ENCODE data around the gene MINK1. TPM values are rescaled to one million over a fixed set of nuclear protein-coding genes. Genes with fewer than 3 reads are reported as not detected.

MINK1 gene
- total and polyA plus RNA-seq, 2 donors (not counting 1 experiment from before 2014, with no cell fraction given), result 109 to 160 TPM

DNA sequence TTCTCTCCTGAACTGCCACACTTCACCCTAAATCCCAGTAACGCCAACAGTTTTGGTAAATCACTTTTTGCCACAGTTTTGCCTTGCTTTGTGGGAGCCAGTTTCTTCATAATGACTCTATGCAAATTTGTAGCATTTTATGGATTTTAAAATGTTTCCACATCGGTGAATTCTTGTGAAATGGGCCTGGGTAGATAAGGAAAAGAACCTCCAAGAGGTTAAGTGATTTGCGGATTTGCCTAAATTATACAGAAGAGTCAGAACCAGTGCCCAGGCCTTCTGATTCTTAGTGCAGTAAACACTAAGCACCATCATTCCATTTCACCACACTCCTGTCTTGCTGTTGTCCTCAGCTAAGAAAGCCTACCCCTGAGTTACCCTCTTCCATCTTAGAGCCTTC, 17.9 kb downstream of the MINK1 start:
- 80% methylated on average over 1 of the region's 3 CpGs for WGBS (ENCODE audit: insufficient coverage)
- ChIA-PET POLR2A (no interaction called here), CTCF (interaction anchor here (1.3 kb wide), 1 partner anchor 9 kb away, joined by 4 read pairs; no protein-coding TSS in a partner anchor)
- TF ChIP-seq EZH2 (IDR thresholded peaks at IDR 0.05; ENCODE audit: borderline replicate concordance, insufficient read depth, low read depth, low read length, poor library complexity, severe bottlenecking), result no peak
- TF ChIP-seq, protein P1, sequence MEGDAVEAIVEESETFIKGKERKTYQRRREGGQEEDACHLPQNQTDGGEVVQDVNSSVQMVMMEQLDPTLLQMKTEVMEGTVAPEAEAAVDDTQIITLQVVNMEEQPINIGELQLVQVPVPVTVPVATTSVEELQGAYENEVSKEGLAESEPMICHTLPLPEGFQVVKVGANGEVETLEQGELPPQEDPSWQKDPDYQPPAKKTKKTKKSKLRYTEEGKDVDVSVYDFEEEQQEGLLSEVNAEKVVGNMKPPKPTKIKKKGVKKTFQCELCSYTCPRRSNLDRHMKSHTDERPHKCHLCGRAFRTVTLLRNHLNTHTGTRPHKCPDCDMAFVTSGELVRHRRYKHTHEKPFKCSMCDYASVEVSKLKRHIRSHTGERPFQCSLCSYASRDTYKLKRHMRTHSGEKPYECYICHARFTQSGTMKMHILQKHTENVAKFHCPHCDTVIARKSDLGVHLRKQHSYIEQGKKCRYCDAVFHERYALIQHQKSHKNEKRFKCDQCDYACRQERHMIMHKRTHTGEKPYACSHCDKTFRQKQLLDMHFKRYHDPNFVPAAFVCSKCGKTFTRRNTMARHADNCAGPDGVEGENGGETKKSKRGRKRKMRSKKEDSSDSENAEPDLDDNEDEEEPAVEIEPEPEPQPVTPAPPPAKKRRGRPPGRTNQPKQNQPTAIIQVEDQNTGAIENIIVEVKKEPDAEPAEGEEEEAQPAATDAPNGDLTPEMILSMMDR (IDR thresholded peaks at IDR 0.05), result no peak
- Histone ChIP-seq H3K9me3 (ENCODE audit: control extremely low read depth in 1 of 3, control insufficient read depth in 2 of 3, insufficient read depth in 1 of 3, low read length in 2 of 3) (no peaks in the 10 kb centered on the region), H3K4me1 (ENCODE audit: control insufficient read depth in 2 of 2, insufficient read depth in 2 of 2, low read length in 2 of 2) (no peaks in the 10 kb centered on the region), H3K9ac (ENCODE audit: low read length) (no peak overlapping the region), H3K27ac (ENCODE audit: low read length in 2 of 2) (no peak overlapping the region), H3K4me3 (ENCODE audit: control extremely low read depth in 1 of 5, extremely low read depth in 1 of 5, insufficient read depth in 1 of 5, low read depth in 2 of 5, low read length in 4 of 5) (no peak overlapping the region), H3K36me3 (replicated peaks in 1 of 2; ENCODE audit: control extremely low read depth in 1 of 2, control insufficient read depth in 1 of 2, extremely low read depth in 1 of 2, insufficient read depth in 2 of 2, low read length in 1 of 2) (peaks cover 0 to 3% of the 10 kb centered on the region in 2 experiments), H3K27me3 (replicated peaks in 1 of 4; ENCODE audit: control extremely low read depth in 1 of 4, control insufficient read depth in 3 of 4, insufficient read depth in 4 of 4, low read length in 3 of 4) (no peaks in the 10 kb centered on the region), H2AFZ (ENCODE audit: insufficient read depth, low read depth, low read length, poor library complexity, severe bottlenecking) (no peak overlapping the region), H3K4me2 (replicated peaks; ENCODE audit: low read depth, low read length, poor library complexity, severe bottlenecking) (no peak overlapping the region), H3K79me2 (ENCODE audit: control insufficient read depth, insufficient read depth, low read length) (peaks cover 74% of the 10 kb centered on the region), H4K20me1 (ENCODE audit: control insufficient read depth, insufficient read depth, low read length, poor library complexity, severe bottlenecking) (peaks cover 78% of the 10 kb centered on the region)
- intact Hi-C loops (cut with micrococcal nuclease), result no loop called here
- H3K27me3 Mint-ChIP-seq, result no peaks in the 10 kb centered on the region
- no peak for ATAC-seq (ENCODE audit: low read depth)
- peaks cover 22% of the 10 kb centered on the region for H3K4me1 Mint-ChIP-seq
- no peaks in the 10 kb centered on the region for H3K9me3 Mint-ChIP-seq (ENCODE audit: insufficient read depth)
- DNase-seq, result no peak
- peak overlapping the region; percentile 53 for H3K27ac Mint-ChIP-seq
- no peak overlapping the region for H3K4me3 Mint-ChIP-seq

DNA sequence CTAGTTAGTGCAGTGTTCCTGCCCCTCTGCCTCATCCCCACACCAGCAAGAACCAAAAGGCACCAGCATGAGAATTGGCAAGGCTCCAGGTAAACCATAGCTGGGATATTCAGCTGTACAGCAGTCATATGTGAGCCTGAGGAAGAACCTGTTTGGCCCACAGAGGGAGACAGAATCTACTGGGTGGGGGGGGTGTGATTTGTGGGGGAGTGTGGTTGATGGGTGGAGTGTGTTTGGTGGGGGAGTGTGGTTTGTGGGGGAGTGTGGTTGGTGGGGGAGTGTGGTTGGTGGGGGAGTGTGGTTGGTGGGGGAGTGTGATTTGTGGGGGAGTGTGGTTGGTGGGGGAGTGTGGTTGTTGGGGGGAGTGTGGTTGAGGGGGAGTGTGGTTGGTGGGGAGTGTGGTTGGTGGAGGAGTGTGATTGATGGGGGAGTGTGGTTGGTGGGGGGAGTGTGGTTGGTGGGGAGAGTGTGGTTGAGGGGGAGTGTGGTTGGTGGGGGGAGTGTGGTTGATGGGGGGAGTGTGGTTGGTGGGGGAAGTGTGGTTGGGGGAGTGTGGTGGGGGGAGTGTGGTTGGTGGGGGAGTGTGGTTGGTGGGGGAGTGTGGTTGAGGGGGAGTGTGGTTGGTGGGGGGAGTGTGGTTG, 19.5 kb downstream of the MINK1 start:
- Mint-ChIP-seq H3K27me3 (no peaks in the 10 kb centered on the region), H3K4me1 (peaks cover 21% of the 10 kb centered on the region), H3K4me3 (no peak overlapping the region), H3K27ac (peak overlapping the region; percentile 51), H3K9me3 (ENCODE audit: insufficient read depth) (no peaks in the 10 kb centered on the region)
- CTCF ChIA-PET, result no interaction called here
- Histone ChIP-seq H3K4me3 (ENCODE audit: control extremely low read depth in 1 of 5, extremely low read depth in 1 of 5, insufficient read depth in 1 of 5, low read depth in 2 of 5, low read length in 4 of 5) (no peak overlapping the region), H3K36me3 (replicated peaks in 1 of 2; ENCODE audit: control extremely low read depth in 1 of 2, control insufficient read depth in 1 of 2, extremely low read depth in 1 of 2, insufficient read depth in 2 of 2, low read length in 1 of 2) (peaks cover 0 to 11% of the 10 kb centered on the region in 2 experiments), H2AFZ (ENCODE audit: insufficient read depth, low read depth, low read length, poor library complexity, severe bottlenecking) (no peak overlapping the region), H3K4me2 (replicated peaks; ENCODE audit: low read depth, low read length, poor library complexity, severe bottlenecking) (no peak overlapping the region), H4K20me1 (ENCODE audit: control insufficient read depth, insufficient read depth, low read length, poor library complexity, severe bottlenecking) (peaks cover 78% of the 10 kb centered on the region), H3K27ac (ENCODE audit: low read length in 2 of 2) (no peak overlapping the region), H3K9ac (ENCODE audit: low read length) (no peak overlapping the region), H3K79me2 (ENCODE audit: control insufficient read depth, insufficient read depth, low read length) (peaks cover 72% of the 10 kb centered on the region), H3K9me3 (ENCODE audit: control extremely low read depth in 1 of 3, control insufficient read depth in 2 of 3, insufficient read depth in 1 of 3, low read length in 2 of 3) (no peaks in the 10 kb centered on the region), H3K4me1 (ENCODE audit: control insufficient read depth in 2 of 2, insufficient read depth in 2 of 2, low read length in 2 of 2) (no peaks in the 10 kb centered on the region), H3K27me3 (replicated peaks in 1 of 4; ENCODE audit: control extremely low read depth in 1 of 4, control insufficient read depth in 3 of 4, insufficient read depth in 4 of 4, low read length in 3 of 4) (no peaks in the 10 kb centered on the region)
- ATAC-seq (ENCODE audit: low read depth) (no peak), DNase-seq (no peak)
- POLR2A ChIA-PET, result no interaction called here
- intact Hi-C loops (cut with micrococcal nuclease), result no loop called here
- TF ChIP-seq, protein P1 (IDR thresholded peaks at IDR 0.05), result no peak
- no peak for TF ChIP-seq EZH2 (IDR thresholded peaks at IDR 0.05; ENCODE audit: borderline replicate concordance, insufficient read depth, low read depth, low read length, poor library complexity, severe bottlenecking)
